Breast epithelium (tissue), 3 donors: Measurements from ENCODE around the gene CYTH4.

Experiments
- CTCF ChIP-seq, 3 donors: fragments of 450-650 bp; IDR thresholded peaks; one replicate each; pipeline ENCODE4 v1.5.1; 2016 to 2017; ENCODE audit warnings: antibody characterized with exemption in 3 of 3, mild to moderate bottlenecking in 3 of 3, moderate library complexity in 3 of 3
- POLR2A ChIP-seq: fragments of 450-650 bp; IDR thresholded peaks from one replicate; pipeline ENCODE4 v1.6.1; 2016; ENCODE audit warnings: antibody characterized with exemption, mild to moderate bottlenecking, moderate library complexity
- POLR2AphosphoS5 ChIP-seq, 3 donors: sonication (generic); formaldehyde crosslinking; IDR thresholded peaks; one replicate each; pipeline ENCODE4 v1.6.1; 2017; ENCODE audit warnings: antibody characterized with exemption in 3 of 3

- no peak for TF ChIP-seq CTCF (IDR thresholded peaks at IDR 0.05)
- no peak for TF ChIP-seq POLR2A
- TF ChIP-seq POLR2AphosphoS5 (IDR thresholded peaks at IDR 0.05) = no peak
Observed at GRCh38 chr22:37273846-37274225, 8.5 kb upstream of the CYTH4 start.
